ENCODE measurements around the gene ISLR. TPM values are rescaled to one million over a fixed set of nuclear protein-coding genes. Genes with fewer than 3 reads are reported as not detected.

The ISLR gene
- total RNA-seq, 1 donor from 2014 or later = 85.6 TPM

DNA sequence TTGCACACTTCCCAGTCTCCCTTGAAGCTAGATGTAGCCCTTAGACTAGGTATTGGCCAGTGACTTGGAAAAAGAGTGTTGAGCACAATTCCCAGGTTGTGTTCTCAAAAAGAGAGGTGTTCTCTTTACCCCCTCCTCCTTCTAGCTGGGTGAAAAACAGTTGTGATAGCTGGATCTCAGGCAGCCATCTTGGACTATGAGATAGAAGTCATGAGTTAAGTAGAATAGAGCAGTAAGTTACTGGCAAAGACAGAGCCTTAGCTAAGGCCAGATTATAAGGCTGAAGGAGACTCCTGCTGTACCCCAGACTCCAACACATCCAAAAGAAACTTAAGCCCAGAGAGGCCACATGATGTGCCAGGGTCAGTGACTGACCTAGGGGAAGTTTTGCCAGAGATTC lies 37.2 kb downstream of the ISLR start:
- Histone ChIP-seq H3K4me3 (ENCODE audit: low read length in 3 of 3) (no peak overlapping the region), H3K9ac (ENCODE audit: low read depth in 1 of 3, low read length in 3 of 3) (no peak overlapping the region), H3K9me3 (ENCODE audit: control insufficient read depth in 3 of 3, low read length in 3 of 3) (no peaks in the 10 kb centered on the region), H3K36me3 (ENCODE audit: control insufficient read depth in 3 of 3, insufficient read depth in 3 of 3, low read length in 3 of 3) (no peaks in the 10 kb centered on the region), H3K27ac (ENCODE audit: low read depth, low read length) (no peak overlapping the region), H3K4me1 (ENCODE audit: control insufficient read depth in 3 of 3, insufficient read depth in 3 of 3, low read length in 3 of 3) (no peaks in the 10 kb centered on the region), H3K27me3 (ENCODE audit: control insufficient read depth in 3 of 3, insufficient read depth in 3 of 3, low read length in 3 of 3) (peaks cover 0 to 25% (median 8%) of the 10 kb centered on the region in 3 donors)

DNA sequence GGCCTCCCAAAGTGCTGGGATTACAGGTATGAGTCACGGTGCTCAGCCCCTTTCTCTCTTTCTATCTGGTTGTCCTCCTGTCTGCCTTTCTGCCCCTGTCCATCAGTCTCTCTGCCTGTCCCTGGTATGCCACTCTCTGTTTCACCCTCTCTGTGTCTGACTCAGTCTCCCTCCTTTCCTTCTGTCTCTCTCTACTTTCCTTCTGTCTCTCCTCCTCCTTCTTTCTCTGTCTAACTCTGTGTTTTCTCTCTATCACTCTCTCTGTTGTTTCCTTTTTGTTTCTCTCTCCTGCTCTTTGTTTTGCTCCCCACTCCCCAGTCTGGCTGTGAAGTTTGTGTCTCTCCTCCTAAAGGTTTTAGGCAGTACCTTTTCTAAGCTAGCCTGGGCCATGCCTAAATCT lies 38.1 kb downstream of the ISLR start:
- H3K4me1 ChIP-seq (ENCODE audit: control insufficient read depth in 3 of 3, insufficient read depth in 3 of 3, low read length in 3 of 3) = no peaks in the 10 kb centered on the region
- peaks cover 0 to 32% (median 15%) of the 10 kb centered on the region in 3 donors for H3K27me3 ChIP-seq (ENCODE audit: control insufficient read depth in 3 of 3, insufficient read depth in 3 of 3, low read length in 3 of 3)
- no peak overlapping the region for H3K27ac ChIP-seq (ENCODE audit: low read depth, low read length)
- no peak overlapping the region for H3K4me3 ChIP-seq (ENCODE audit: low read length in 3 of 3)
- H3K36me3 ChIP-seq (ENCODE audit: control insufficient read depth in 3 of 3, insufficient read depth in 3 of 3, low read length in 3 of 3) = no peaks in the 10 kb centered on the region
- H3K9ac ChIP-seq (ENCODE audit: low read depth in 1 of 3, low read length in 3 of 3) = no peak overlapping the region
- H3K9me3 ChIP-seq (ENCODE audit: control insufficient read depth in 3 of 3, low read length in 3 of 3) = no peaks in the 10 kb centered on the region

- no peak overlapping the region for H3K4me3 ChIP-seq (ENCODE audit: low read length in 3 of 3)
- H3K36me3 ChIP-seq (ENCODE audit: control insufficient read depth in 3 of 3, insufficient read depth in 3 of 3, low read length in 3 of 3) = no peaks in the 10 kb centered on the region
- H3K4me1 ChIP-seq (ENCODE audit: control insufficient read depth in 3 of 3, insufficient read depth in 3 of 3, low read length in 3 of 3) = no peaks in the 10 kb centered on the region
- H3K27me3 ChIP-seq (ENCODE audit: control insufficient read depth in 3 of 3, insufficient read depth in 3 of 3, low read length in 3 of 3) = peaks cover 0 to 36% (median 15%) of the 10 kb centered on the region in 3 donors
- H3K9me3 ChIP-seq (ENCODE audit: control insufficient read depth in 3 of 3, low read length in 3 of 3) = no peaks in the 10 kb centered on the region
- no peak overlapping the region for H3K9ac ChIP-seq (ENCODE audit: low read depth in 1 of 3, low read length in 3 of 3)
- H3K27ac ChIP-seq (ENCODE audit: low read depth, low read length) = no peak overlapping the region
Observed at GRCh38 chr15:74212494-74212893, 39.0 kb downstream of the ISLR start.

GRCh38 chr15:74213858-74214284 lies 40.4 kb downstream of the ISLR start:
- H3K4me3 ChIP-seq (ENCODE audit: low read length in 3 of 3) = no peak overlapping the region
- H3K9ac ChIP-seq (ENCODE audit: low read depth in 1 of 3, low read length in 3 of 3) = no peak overlapping the region
- H3K27me3 ChIP-seq (ENCODE audit: control insufficient read depth in 3 of 3, insufficient read depth in 3 of 3, low read length in 3 of 3) = peaks cover 0 to 35% (median 9%) of the 10 kb centered on the region in 3 donors
- no peaks in the 10 kb centered on the region for H3K4me1 ChIP-seq (ENCODE audit: control insufficient read depth in 3 of 3, insufficient read depth in 3 of 3, low read length in 3 of 3)
- no peaks in the 10 kb centered on the region for H3K9me3 ChIP-seq (ENCODE audit: control insufficient read depth in 3 of 3, low read length in 3 of 3)
- no peaks in the 10 kb centered on the region for H3K36me3 ChIP-seq (ENCODE audit: control insufficient read depth in 3 of 3, insufficient read depth in 3 of 3, low read length in 3 of 3)
- H3K27ac ChIP-seq (ENCODE audit: low read depth, low read length) = no peak overlapping the region

DNA sequence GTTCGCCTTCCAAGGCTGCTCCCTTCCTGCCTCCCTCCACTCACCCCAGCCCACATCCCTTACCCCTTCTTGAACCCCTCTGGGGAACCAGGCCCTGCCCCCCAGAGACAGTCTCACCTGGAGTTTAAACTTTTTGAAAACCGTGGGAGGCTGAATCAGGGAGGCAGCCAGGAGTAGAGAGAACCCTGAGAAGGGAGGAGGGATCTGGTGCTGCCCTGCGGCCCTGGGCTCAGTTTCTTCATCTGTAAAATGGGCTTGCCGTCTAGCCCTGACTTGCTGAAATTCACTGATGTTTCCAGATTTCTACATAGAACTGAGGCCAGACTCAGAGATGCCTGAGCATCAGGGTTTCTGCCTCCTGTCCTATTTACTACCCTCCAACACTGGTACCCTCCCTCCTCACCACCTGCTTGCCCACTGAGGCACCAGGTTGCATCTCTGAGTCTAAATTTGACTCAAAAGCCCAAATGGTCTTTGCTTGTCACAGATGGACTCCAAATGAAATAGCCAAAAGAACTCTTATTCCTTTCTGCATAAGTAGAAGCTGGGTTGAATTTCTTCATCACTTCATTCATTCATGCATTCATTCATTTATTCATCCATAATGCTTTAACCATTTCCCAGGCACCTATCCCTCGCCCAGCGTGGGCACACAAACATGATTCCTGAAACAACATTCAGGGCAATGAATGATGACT lies 41.0 kb downstream of the ISLR start:
- no peaks in the 10 kb centered on the region for H3K36me3 ChIP-seq (ENCODE audit: control insufficient read depth in 3 of 3, insufficient read depth in 3 of 3, low read length in 3 of 3)
- H3K4me1 ChIP-seq (ENCODE audit: control insufficient read depth in 3 of 3, insufficient read depth in 3 of 3, low read length in 3 of 3) = no peaks in the 10 kb centered on the region
- H3K27me3 ChIP-seq (ENCODE audit: control insufficient read depth in 3 of 3, insufficient read depth in 3 of 3, low read length in 3 of 3) = peaks cover 0 to 30% (median 9%) of the 10 kb centered on the region in 3 donors
- H3K4me3 ChIP-seq (ENCODE audit: low read length in 3 of 3) = no peak overlapping the region
- no peaks in the 10 kb centered on the region for H3K9me3 ChIP-seq (ENCODE audit: control insufficient read depth in 3 of 3, low read length in 3 of 3)
- no peak overlapping the region for H3K9ac ChIP-seq (ENCODE audit: low read depth in 1 of 3, low read length in 3 of 3)
- H3K27ac ChIP-seq (ENCODE audit: low read depth, low read length) = no peak overlapping the region

- H3K9ac ChIP-seq (ENCODE audit: low read depth in 1 of 3, low read length in 3 of 3) = no peak overlapping the region
- no peaks in the 10 kb centered on the region for H3K9me3 ChIP-seq (ENCODE audit: control insufficient read depth in 3 of 3, low read length in 3 of 3)
- H3K27ac ChIP-seq (ENCODE audit: low read depth, low read length) = no peak overlapping the region
- H3K4me3 ChIP-seq (ENCODE audit: low read length in 3 of 3) = no peak overlapping the region
- no peaks in the 10 kb centered on the region for H3K36me3 ChIP-seq (ENCODE audit: control insufficient read depth in 3 of 3, insufficient read depth in 3 of 3, low read length in 3 of 3)
- H3K27me3 ChIP-seq (ENCODE audit: control insufficient read depth in 3 of 3, insufficient read depth in 3 of 3, low read length in 3 of 3) = peaks cover 2 to 40% (median 21%) of the 10 kb centered on the region in 3 donors
- H3K4me1 ChIP-seq (ENCODE audit: control insufficient read depth in 3 of 3, insufficient read depth in 3 of 3, low read length in 3 of 3) = no peaks in the 10 kb centered on the region
Observed at GRCh38 chr15:74215958-74216357, 42.4 kb downstream of the ISLR start.

GRCh38 chr15:74216949-74217348 lies 43.4 kb downstream of the ISLR start:
- Histone ChIP-seq H3K9me3 (ENCODE audit: control insufficient read depth in 3 of 3, low read length in 3 of 3) (no peaks in the 10 kb centered on the region), H3K4me1 (ENCODE audit: control insufficient read depth in 3 of 3, insufficient read depth in 3 of 3, low read length in 3 of 3) (no peaks in the 10 kb centered on the region), H3K4me3 (ENCODE audit: low read length in 3 of 3) (no peak overlapping the region), H3K9ac (ENCODE audit: low read depth in 1 of 3, low read length in 3 of 3) (no peak overlapping the region), H3K27ac (ENCODE audit: low read depth, low read length) (no peak overlapping the region), H3K36me3 (ENCODE audit: control insufficient read depth in 3 of 3, insufficient read depth in 3 of 3, low read length in 3 of 3) (no peaks in the 10 kb centered on the region), H3K27me3 (ENCODE audit: control insufficient read depth in 3 of 3, insufficient read depth in 3 of 3, low read length in 3 of 3) (peaks cover 7 to 48% (median 21%) of the 10 kb centered on the region in 3 donors)

- Histone ChIP-seq H3K4me3 (ENCODE audit: low read length in 3 of 3) (no peak overlapping the region), H3K27ac (ENCODE audit: low read depth, low read length) (no peak overlapping the region), H3K36me3 (ENCODE audit: control insufficient read depth in 3 of 3, insufficient read depth in 3 of 3, low read length in 3 of 3) (no peaks in the 10 kb centered on the region), H3K27me3 (ENCODE audit: control insufficient read depth in 3 of 3, insufficient read depth in 3 of 3, low read length in 3 of 3) (peaks cover 11 to 55% (median 26%) of the 10 kb centered on the region in 3 donors), H3K9ac (ENCODE audit: low read depth in 1 of 3, low read length in 3 of 3) (no peak overlapping the region), H3K4me1 (ENCODE audit: control insufficient read depth in 3 of 3, insufficient read depth in 3 of 3, low read length in 3 of 3) (no peaks in the 10 kb centered on the region), H3K9me3 (ENCODE audit: control insufficient read depth in 3 of 3, low read length in 3 of 3) (no peaks in the 10 kb centered on the region)
Observed at GRCh38 chr15:74217907-74218885, 44.7 kb downstream of the ISLR start.

DNA sequence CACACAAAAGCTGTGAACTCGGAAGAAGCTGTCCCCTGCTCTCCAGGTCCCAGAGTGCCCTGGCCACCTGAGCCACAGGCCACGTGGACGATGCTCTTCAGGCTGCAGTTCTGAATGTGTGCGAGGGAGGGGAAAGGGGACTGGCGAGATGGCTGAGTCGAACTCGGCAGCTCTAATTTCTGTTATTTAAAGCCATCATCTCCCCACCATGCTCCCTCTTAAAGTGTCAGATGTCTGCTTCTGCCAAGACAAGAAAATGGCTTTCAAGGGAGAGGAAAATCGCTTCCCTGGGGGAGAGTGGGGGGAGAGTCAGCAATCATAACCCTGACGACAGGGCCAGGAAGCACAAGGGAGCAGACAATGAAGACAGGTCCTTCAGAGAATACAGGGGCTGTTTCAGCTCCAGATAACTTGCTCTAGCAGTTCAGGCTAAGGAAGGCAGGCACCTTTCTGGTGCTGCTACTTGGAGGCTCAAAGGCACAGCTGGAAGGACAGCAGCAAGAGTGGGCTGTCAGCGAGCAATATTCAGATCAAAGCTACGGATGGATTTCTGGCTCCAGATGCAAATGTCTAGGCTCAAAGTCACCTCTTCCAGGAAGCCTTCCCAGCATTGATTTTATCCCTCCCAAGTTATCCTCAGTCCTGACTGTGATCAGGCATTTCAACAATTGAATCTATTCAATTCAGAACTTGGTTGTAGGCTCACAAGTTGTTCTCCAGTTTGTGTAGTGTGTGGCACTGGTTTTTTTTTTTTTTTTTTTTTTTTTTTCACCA lies 47.2 kb downstream of the ISLR start:
- H3K27ac ChIP-seq (ENCODE audit: low read depth, low read length) = no peak overlapping the region
- peaks cover 21 to 54% (median 31%) of the 10 kb centered on the region in 3 donors for H3K27me3 ChIP-seq (ENCODE audit: control insufficient read depth in 3 of 3, insufficient read depth in 3 of 3, low read length in 3 of 3)
- no peaks in the 10 kb centered on the region for H3K36me3 ChIP-seq (ENCODE audit: control insufficient read depth in 3 of 3, insufficient read depth in 3 of 3, low read length in 3 of 3)
- H3K4me1 ChIP-seq (ENCODE audit: control insufficient read depth in 3 of 3, insufficient read depth in 3 of 3, low read length in 3 of 3) = no peaks in the 10 kb centered on the region
- H3K9ac ChIP-seq (ENCODE audit: low read depth in 1 of 3, low read length in 3 of 3) = no peak overlapping the region
- H3K4me3 ChIP-seq (ENCODE audit: low read length in 3 of 3) = no peak overlapping the region
- no peaks in the 10 kb centered on the region for H3K9me3 ChIP-seq (ENCODE audit: control insufficient read depth in 3 of 3, low read length in 3 of 3)
